CD4-positive, alpha-beta T cell treated with Interleukin-10 for 1 hour (primary cell): ENCODE measurements around the gene NBEAL2.

ENCODE experiments used
- DNase-seq: peaks from one replicate; pipeline ENCODE4 v3.0.0-alpha.2; 2020

NBEAL2 gene

GRCh38 chr3:46965151-46965550 lies 14.3 kb upstream of the NBEAL2 start:
- no peak for DNase-seq

GRCh38 chr3:46966811-46967210 lies 12.7 kb upstream of the NBEAL2 start:
- DNase-seq: no peak

GRCh38 chr3:46968783-46969428 lies 10.6 kb upstream of the NBEAL2 start:
- DNase-seq: no peak

GRCh38 chr3:46970391-46971091 lies 8.9 kb upstream of the NBEAL2 start:
- DNase-seq: no peak

GRCh38 chr3:46971151-46971550 lies 8.3 kb upstream of the NBEAL2 start:
- no peak for DNase-seq

- no peak for DNase-seq
Measured at GRCh38 chr3:46971742-46972141, 7.7 kb upstream of the NBEAL2 start.

- DNase-seq: no peak
Measured at GRCh38 chr3:46972396-46972795, 7.1 kb upstream of the NBEAL2 start.

GRCh38 chr3:46974421-46975171 lies 4.9 kb upstream of the NBEAL2 start:
- no peak for DNase-seq

- peak; percentile 98 for DNase-seq
Measured at GRCh38 chr3:46976326-46977190, 2.9 kb upstream of the NBEAL2 start, which contains the start of gene CCDC12. TSS of gene CCDC12 (minus strand) at chr3:46976745. CDS start at chr3:46976732, 13 bp downstream.

GRCh38 chr3:46977811-46978195 lies 1.7 kb upstream of the NBEAL2 start:
- DNase-seq: no peak

- DNase-seq: no peak
Measured at GRCh38 chr3:46978381-46978780, 1.1 kb upstream of the NBEAL2 start.

GRCh38 chr3:46979958-46980497 lies 562 bp downstream of the NBEAL2 start:
- DNase-seq: no peak

- no peak for DNase-seq
Measured at GRCh38 chr3:46981932-46982471, 2.5 kb downstream of the NBEAL2 start.

GRCh38 chr3:46982546-46982945 lies 3.1 kb downstream of the NBEAL2 start:
- DNase-seq: no peak

- no peak for DNase-seq
Measured at GRCh38 chr3:46984591-46985459, 5.4 kb downstream of the NBEAL2 start.

GRCh38 chr3:46985588-46985987 lies 6.1 kb downstream of the NBEAL2 start:
- DNase-seq: no peak

GRCh38 chr3:46986055-46986730 lies 6.7 kb downstream of the NBEAL2 start:
- DNase-seq: no peak

- no peak for DNase-seq
Measured at GRCh38 chr3:46986782-46987310, 7.4 kb downstream of the NBEAL2 start.

GRCh38 chr3:46987319-46987742 lies 7.9 kb downstream of the NBEAL2 start:
- DNase-seq: no peak

GRCh38 chr3:46987743-46988401 lies 8.4 kb downstream of the NBEAL2 start:
- DNase-seq: peak; percentile 94
